Heart left ventricle (tissue), 13 donors: ENCODE data around the gene BEND6.

ENCODE experiments used
- POLR2A ChIP-seq, 2 donors: fragments of 450-650 bp; IDR thresholded peaks; one replicate each; pipeline ENCODE4 v1.6.1; 2017; ENCODE audit warnings: antibody characterized with exemption in 2 of 2, mild to moderate bottlenecking in 2 of 2, moderate library complexity in 2 of 2
- TF ChIP-seq, protein P1 (sequence below), 12 donors: fragments of 200-600 bp; sonication (generic) in 4 of 12; IDR thresholded peaks; one replicate each; pipeline versions ENCODE4 v1.5.0 to v1.8.0; 2018 to 2022; ENCODE audit warnings: antibody characterized with exemption in 12 of 12, mild to moderate bottlenecking in 5 of 12
- donor health status: ischemic (EF 13 %, LVEDD 7.1; RV severe dilation, severe dysfunction).
- donor health status: DM: no; HTN: yes; CAD: no.
- donor health status: DM: no; HTN: no; CAD: no.
- donor health status: ischemic (EF 25% LVEDD 6.9; RV normal size, moderate dysfunction).
- donor health status: ischemic (EF 25% LVEDD 5.7; RV mildly dilated, moderate dysfunction).
- donor health status: ischemic (EF 35%, LVEDD 5.7; RV mildly dilated, moderate dysfunction).
- donor health status: nonischemic (EF 11% LVEDD 7.7; RV severe dilation, severe dysfunction).
- donor health status: DM: yes; HTN: yes; CAD: no.
- donor health status: PGD.
- donor health status: ischemic (EF 29% LVEDD 5.4; RV normal size, mild dysfunction).
- donor health status: nonischemic (EF 23%, LVEDD 6.1; RV moderate dilation, normal function).

GRCh38 chr6:57048577-57048976 is 93.7 kb downstream of the BEND6 start:
- TF ChIP-seq, protein P1, sequence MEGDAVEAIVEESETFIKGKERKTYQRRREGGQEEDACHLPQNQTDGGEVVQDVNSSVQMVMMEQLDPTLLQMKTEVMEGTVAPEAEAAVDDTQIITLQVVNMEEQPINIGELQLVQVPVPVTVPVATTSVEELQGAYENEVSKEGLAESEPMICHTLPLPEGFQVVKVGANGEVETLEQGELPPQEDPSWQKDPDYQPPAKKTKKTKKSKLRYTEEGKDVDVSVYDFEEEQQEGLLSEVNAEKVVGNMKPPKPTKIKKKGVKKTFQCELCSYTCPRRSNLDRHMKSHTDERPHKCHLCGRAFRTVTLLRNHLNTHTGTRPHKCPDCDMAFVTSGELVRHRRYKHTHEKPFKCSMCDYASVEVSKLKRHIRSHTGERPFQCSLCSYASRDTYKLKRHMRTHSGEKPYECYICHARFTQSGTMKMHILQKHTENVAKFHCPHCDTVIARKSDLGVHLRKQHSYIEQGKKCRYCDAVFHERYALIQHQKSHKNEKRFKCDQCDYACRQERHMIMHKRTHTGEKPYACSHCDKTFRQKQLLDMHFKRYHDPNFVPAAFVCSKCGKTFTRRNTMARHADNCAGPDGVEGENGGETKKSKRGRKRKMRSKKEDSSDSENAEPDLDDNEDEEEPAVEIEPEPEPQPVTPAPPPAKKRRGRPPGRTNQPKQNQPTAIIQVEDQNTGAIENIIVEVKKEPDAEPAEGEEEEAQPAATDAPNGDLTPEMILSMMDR (IDR thresholded peaks at IDR 0.05) = no peak
- TF ChIP-seq POLR2A (IDR thresholded peaks at IDR 0.05) = no peak
